Neural cell (in vitro differentiated cells): ENCODE results near the gene KDM2A. TPM values are rescaled to one million over a fixed set of nuclear protein-coding genes. Genes with fewer than 3 reads are reported as not detected.

Source experiments
- H2AFZ ChIP-seq: fragments of 200-600, 300-800 bp; sonication (generic), shearing (Covaris generic); 2 replicates; pipeline ENCODE4 v1.6.0; 2014; ENCODE audit warnings: low read depth, mild to moderate bottlenecking, antibody characterized with exemption, low read length, moderate library complexity
- H3F3A ChIP-seq: fragments of 200-600 bp; shearing (Covaris generic); 2 replicates; pipeline ENCODE4 v1.6.1; 2016; ENCODE audit warnings: mild to moderate bottlenecking, moderate library complexity, mixed read lengths, antibody characterized with exemption, low read length; ENCODE audit not compliant: insufficient read depth, poor library complexity, severe bottlenecking
- H3K27ac ChIP-seq: fragments of 200-600, 300-800 bp; sonication (generic), shearing (Covaris generic); 2 replicates; pipeline ENCODE4 v1.5.1; 2014; ENCODE audit warnings: mild to moderate bottlenecking, low read length, moderate library complexity
- H3K27me3 ChIP-seq: fragments of 300-800, 200-600 bp; sonication (generic), shearing (Covaris generic); 2 replicates; pipeline ENCODE4 v1.6.0; 2014; ENCODE audit warnings: mild to moderate bottlenecking, low read depth, low read length, moderate library complexity; ENCODE audit not compliant: insufficient read depth
- H3K36me3 ChIP-seq: fragments of 300-800, 200-600 bp; sonication (generic), shearing (Covaris generic); 2 replicates; pipeline ENCODE4 v1.5.1; 2014; ENCODE audit warnings: mild to moderate bottlenecking, antibody characterized with exemption, low read length, moderate library complexity; ENCODE audit not compliant: insufficient read depth
- H3K4me2 ChIP-seq: fragments of 300-800, 200-600 bp; sonication (generic), shearing (Covaris generic); 2 replicates; pipeline ENCODE4 v1.6.0; 2014; ENCODE audit warnings: mild to moderate bottlenecking, low read length
- H3K4me3 ChIP-seq: fragments of 300-800, 200-600 bp; sonication (generic), shearing (Covaris generic); 2 replicates; pipeline ENCODE4 v1.5.1; 2014; ENCODE audit warnings: mild to moderate bottlenecking, low read length, moderate library complexity
- H3K79me2 ChIP-seq: fragments of 200-600 bp; shearing (Covaris generic); replicated peaks from 2 replicates; pipeline ENCODE4 v1.6.0; 2014; ENCODE audit warnings: mild to moderate bottlenecking, low read length, moderate library complexity; ENCODE audit not compliant: insufficient read depth
- H3K9ac ChIP-seq: fragments of 300-800, 200-600 bp; sonication (generic), shearing (Covaris generic); 2 replicates; pipeline ENCODE4 v1.6.1; 2016; ENCODE audit warnings: mild to moderate bottlenecking, low read length, mixed read lengths
- H3K9me2 ChIP-seq: fragments of 200-600 bp; shearing (Covaris generic); 2 replicates; pipeline ENCODE4 v1.6.1; 2016; ENCODE audit warnings: mild to moderate bottlenecking, low read length, mixed read lengths; ENCODE audit not compliant: insufficient read depth
- H3K9me3 ChIP-seq: fragments of 200-600, 300-800 bp; sonication (generic), shearing (Covaris generic); 2 replicates; pipeline ENCODE4 v1.6.1; 2016; ENCODE audit warnings: mild to moderate bottlenecking, mixed run types, low read length, moderate library complexity, mixed read lengths
- H4K20me1 ChIP-seq: fragments of 200-600 bp; shearing (Covaris generic); 2 replicates; pipeline ENCODE4 v1.6.1; 2016; ENCODE audit warnings: mild to moderate bottlenecking, mixed run types; ENCODE audit not compliant: insufficient read depth
- CTCF ChIP-seq: fragments of 450-650 bp; IDR thresholded peaks from 2 replicates; pipeline ENCODE4 v1.5.1; 2014; ENCODE audit warnings: antibody characterized with exemption, mild to moderate bottlenecking, moderate library complexity; ENCODE audit not compliant: poor library complexity, severe bottlenecking
- EP300 ChIP-seq: fragments of 450-650 bp; conservative IDR thresholded peaks from 2 replicates; pipeline ENCODE4 v1.6.1; 2014; ENCODE audit warnings: antibody characterized with exemption, mild to moderate bottlenecking, moderate library complexity; ENCODE audit not compliant: poor library complexity, severe bottlenecking
- EZH2 ChIP-seq: fragments of 200-600, 300-800 bp; shearing (Covaris generic), sonication (generic); IDR thresholded peaks from 2 replicates; pipeline ENCODE4 v1.6.1; 2014; ENCODE audit warnings: antibody characterized with exemption, low read length, borderline replicate concordance, mild to moderate bottlenecking; ENCODE audit not compliant: insufficient read depth, poor library complexity, severe bottlenecking
- MXI1 ChIP-seq: fragments of 450-650 bp; conservative IDR thresholded peaks from 2 replicates; pipeline ENCODE4 v1.6.1; 2014; ENCODE audit warnings: antibody characterized with exemption, mild to moderate bottlenecking; ENCODE audit not compliant: poor library complexity, severe bottlenecking
- POLR2AphosphoS5 ChIP-seq: IDR thresholded peaks from 2 replicates; pipeline ENCODE4 v1.6.1; 2012
- RAD21 ChIP-seq: fragments of 450-650 bp; conservative IDR thresholded peaks from 2 replicates; pipeline ENCODE4 v1.6.1; 2014; ENCODE audit warnings: antibody characterized with exemption, mild to moderate bottlenecking, moderate library complexity
- REST ChIP-seq: IDR thresholded peaks from 2 replicates; pipeline ENCODE4 v1.6.1; 2012; ENCODE audit warnings: borderline replicate concordance
- SMC3 ChIP-seq: fragments of 450-650 bp; conservative IDR thresholded peaks from 2 replicates; pipeline ENCODE4 v1.6.1; 2014; ENCODE audit warnings: antibody characterized with exemption, mild to moderate bottlenecking, moderate library complexity; ENCODE audit not compliant: poor library complexity
- TAF1 ChIP-seq: IDR thresholded peaks from 2 replicates; pipeline ENCODE4 v1.6.1; 2012; ENCODE audit warnings: low read depth
- polyA plus RNA-seq: library from polyadenylated mRNA; depleted of rRNA; stranded (reverse); fragments of >200 nt; gene quantifications from 2 replicates; pipeline ENCODE4 v1.2.3, GENCODE V29; 2014

Gene KDM2A
- polyA plus RNA-seq, 1 donor from 2014 or later, result 12.4 TPM

- Histone ChIP-seq H3K4me3 (no peak overlapping the region), H3K79me2 (peaks cover 6% of the 10 kb centered on the region), H3K27me3 (no peaks in the 10 kb centered on the region), H3K9ac (no peak overlapping the region), H3K4me2 (no peak overlapping the region), H3K36me3 (no peaks in the 10 kb centered on the region), H3K9me2 (no peaks in the 10 kb centered on the region), H3K9me3 (no peaks in the 10 kb centered on the region), H3K27ac (no peak overlapping the region), H4K20me1 (no peaks in the 10 kb centered on the region), H3F3A (peaks cover 7% of the 10 kb centered on the region), H2AFZ (no peak overlapping the region)
- TF ChIP-seq POLR2AphosphoS5 (no peak), RAD21 (no peak), SMC3 (no peak), EP300 (no peak), TAF1 (no peak), REST (no peak), EZH2 (no peak), MXI1 (no peak), CTCF (no peak)
Observed at GRCh38 chr11:67286621-67287333, 167.7 kb downstream of the KDM2A start.

GRCh38 chr11:67287355-67288197, 168.5 kb downstream of the KDM2A start:
- H2AFZ ChIP-seq, result no peak overlapping the region
- H3K4me3 ChIP-seq, result peak overlapping the region; percentile 88
- H3K27ac ChIP-seq, result peak overlapping the region; percentile 92
- H3K9me2 ChIP-seq, result no peaks in the 10 kb centered on the region
- H3F3A ChIP-seq, result peaks cover 7% of the 10 kb centered on the region
- peaks cover 6% of the 10 kb centered on the region for H3K79me2 ChIP-seq
- peak overlapping the region; percentile 72 for H3K4me2 ChIP-seq
- no peaks in the 10 kb centered on the region for H3K27me3 ChIP-seq
- H3K9ac ChIP-seq, result peak overlapping the region; percentile 93
- H4K20me1 ChIP-seq, result no peaks in the 10 kb centered on the region
- no peaks in the 10 kb centered on the region for H3K36me3 ChIP-seq
- H3K9me3 ChIP-seq, result no peaks in the 10 kb centered on the region
- TF ChIP-seq CTCF (no peak), EZH2 (no peak), REST (no peak), EP300 (no peak), POLR2AphosphoS5 (no peak), SMC3 (no peak), TAF1 (no peak), MXI1 (no peak), RAD21 (no peak)
